HG03066 (cell line): ENCODE data around the gene KDELR1.
"Not testable (repeated sequence)": the region's sequence is repeated elsewhere in the genome, so short reads cannot be mapped to it uniquely, and the experiment has no call there.

Source experiments
- ATAC-seq: cut with Tn5 transposase; IDR thresholded peaks from one replicate; pipeline ENCODE4 v1.9.1; 2021; ENCODE audit warnings: low read depth; ENCODE audit not compliant: unreplicated experiment

Gene KDELR1

GRCh38 chr19:48372904-48373303 lies 18.4 kb downstream of the KDELR1 start:
- ATAC-seq: no peak

DNA sequence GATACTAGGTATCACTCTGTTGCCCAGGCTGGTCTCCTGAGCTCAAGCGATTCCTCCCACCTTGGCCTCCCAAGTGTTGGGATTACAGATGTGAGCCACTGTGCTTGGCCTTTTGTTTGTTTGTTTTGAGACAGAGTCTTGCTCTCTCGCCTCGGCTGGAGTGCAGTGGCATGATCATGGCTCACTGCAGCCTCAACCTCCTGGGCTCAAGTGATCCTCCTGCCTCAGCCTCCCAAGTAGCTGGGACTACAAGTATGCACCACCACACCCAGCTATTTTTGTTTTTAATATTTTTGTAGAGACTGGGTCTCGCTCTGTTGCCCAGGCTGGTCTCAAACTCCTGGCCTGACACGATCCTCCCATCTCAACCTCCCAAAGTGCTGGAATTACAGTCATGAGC lies 19.6 kb downstream of the KDELR1 start:
- ATAC-seq: not testable (repeated sequence)

- ATAC-seq: no peak
These were observed 20.0 kb downstream of the KDELR1 start for GRCh38 chr19:48371367-48371766.

GRCh38 chr19:48370955-48371354 lies 20.4 kb downstream of the KDELR1 start:
- no peak for ATAC-seq

- ATAC-seq: no peak
These were observed 22.4 kb downstream of the KDELR1 start for GRCh38 chr19:48368936-48369335.

GRCh38 chr19:48367855-48368254 lies 23.5 kb downstream of the KDELR1 start:
- no peak for ATAC-seq

DNA sequence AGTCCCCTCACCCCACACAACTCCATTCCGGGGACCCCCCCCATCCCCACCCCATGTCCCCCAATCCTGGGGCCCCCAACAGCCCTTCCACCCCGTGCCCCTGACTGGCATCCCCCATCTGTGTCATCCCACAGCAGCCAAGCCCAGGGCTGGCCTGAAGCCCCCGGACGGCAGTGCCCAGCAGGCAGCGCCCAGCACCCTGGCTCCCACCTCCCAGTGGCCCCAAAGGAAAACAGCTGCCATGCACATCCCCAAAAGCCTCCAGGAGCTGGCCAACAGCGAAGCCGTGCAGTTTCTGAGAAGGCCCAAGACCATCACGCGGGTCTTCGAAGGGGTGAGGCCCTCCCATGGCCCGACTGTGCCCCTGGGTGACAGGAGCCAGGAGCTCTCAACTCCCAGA lies 25.7 kb downstream of the KDELR1 start:
- no peak for ATAC-seq

DNA sequence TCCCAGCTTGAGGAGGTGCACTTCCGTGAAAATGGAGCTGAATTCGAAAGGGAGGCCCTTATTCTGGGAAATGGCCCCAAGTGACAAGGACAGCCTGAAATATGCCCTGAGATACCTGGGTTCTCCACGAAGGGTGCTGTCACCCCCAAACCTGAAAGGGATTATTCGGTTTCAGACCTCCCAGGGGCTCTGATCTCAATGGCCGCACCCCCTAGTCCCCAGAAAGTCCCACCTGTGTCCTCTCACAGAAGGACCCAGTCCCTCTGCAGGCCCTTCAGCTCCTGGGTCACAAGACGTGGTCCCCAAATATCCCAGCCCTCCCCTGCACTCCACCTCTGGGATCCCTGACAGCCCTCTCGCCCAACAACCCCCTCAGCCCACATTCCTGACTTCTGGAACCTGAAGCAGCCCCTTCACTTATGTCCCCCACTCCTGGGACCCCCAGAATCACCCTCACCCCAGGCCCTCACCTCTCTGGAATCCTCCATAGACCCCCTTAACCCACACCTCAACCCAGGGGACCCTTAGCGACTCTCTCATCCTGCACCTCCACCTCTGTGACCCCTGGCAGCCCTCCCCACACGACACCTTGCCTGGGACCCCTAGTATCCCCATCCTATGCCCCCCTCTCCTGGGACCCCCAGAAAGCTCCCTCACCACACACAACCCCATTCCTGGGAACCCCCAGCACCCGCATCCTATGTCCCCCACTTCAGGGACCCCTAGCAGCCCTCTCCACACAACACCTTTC lies 26.6 kb downstream of the KDELR1 start:
- ATAC-seq: no peak

DNA sequence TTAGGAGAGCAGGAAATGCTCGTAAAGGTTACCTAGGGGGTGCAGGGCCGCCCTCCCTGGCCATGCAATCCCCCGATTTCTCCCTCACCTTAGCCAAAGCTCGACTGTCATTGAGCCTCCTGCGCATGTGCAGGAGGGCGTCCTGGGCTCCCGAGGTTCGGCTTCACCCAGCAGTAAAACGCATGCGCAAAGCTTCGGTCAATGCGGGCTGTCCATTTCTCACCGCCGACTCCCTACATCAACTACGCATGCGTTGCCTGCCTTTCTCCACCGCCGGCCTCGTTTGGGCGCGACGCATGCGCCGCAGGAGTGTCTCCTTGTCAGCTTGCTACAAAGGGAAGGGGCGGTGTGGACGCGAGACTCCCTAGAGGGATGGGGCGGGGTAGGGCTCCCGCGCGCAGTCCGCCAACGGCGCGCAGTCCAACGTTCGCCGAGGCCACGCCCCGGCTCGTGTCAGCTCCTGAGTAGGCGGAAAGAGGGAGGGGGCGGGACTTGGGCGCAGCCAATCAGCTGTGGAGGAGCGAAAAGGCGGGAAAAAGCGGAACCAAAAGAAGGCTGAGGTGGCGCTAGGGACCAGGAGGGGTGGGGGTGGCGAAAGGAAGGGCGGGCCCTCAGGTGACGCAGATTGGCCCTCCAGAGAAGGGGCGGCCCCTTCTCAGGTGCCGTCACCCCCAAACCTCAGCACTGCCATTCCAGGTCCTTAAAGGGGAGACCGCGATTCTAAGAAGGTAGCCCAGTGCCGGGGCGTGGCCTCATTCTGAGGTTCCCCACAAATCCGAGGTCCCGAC lies 27.3 kb downstream of the KDELR1 start, which contains the start of the genes SYNGR4 and TMEM143:
Gene SYNGR4, plus strand, starts transcription at position 558 of the 788 bp plus-strand sequence. CDS start 1,476 bp downstream, outside the sequence.
Gene TMEM143, minus strand, starts transcription at position 131 of the 788 bp plus-strand sequence. Its CDS starts 20 bp downstream, at position 111.
- ATAC-seq: peak; percentile 65

GRCh38 chr19:48363500-48363809 lies 27.9 kb downstream of the KDELR1 start:
- ATAC-seq: peak; percentile 12

DNA sequence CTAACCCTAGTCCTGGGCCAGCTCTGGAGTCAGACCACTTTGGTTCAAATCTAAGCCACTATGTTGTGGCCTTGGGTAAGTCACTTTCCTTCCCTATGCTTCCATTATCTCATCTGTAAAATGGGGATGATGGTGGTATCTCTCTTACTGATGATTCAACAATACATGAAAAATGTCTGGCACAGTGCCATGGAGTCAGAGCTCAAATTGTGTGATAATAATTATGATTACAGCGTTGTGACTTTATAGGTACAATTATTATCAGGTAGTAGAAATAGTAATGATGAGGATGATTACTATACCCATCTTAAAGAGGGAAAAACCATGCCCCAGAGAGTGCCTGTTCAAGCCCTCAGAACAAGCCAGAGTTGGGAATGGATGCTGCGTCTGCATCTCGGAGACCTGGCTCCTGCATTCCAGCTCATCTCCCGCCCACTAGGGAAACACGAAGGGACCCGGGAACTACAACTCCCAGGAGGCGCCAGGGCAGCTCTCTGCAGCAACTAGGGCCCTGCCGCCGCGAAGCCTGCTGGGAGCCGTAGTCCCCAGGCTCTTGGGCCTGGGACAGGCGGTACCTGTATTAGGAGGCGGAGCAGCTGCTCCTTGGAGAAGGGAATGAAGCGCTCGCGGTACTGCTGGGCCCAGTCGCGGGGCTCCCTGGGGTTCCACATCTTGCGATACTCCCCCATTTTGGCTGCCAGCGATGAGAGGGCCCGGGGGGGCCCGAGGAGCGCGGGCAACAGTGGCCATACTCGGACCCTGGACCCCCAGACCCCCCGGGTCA lies 28.4 kb downstream of the KDELR1 start:
- ATAC-seq: peak; percentile 51

DNA sequence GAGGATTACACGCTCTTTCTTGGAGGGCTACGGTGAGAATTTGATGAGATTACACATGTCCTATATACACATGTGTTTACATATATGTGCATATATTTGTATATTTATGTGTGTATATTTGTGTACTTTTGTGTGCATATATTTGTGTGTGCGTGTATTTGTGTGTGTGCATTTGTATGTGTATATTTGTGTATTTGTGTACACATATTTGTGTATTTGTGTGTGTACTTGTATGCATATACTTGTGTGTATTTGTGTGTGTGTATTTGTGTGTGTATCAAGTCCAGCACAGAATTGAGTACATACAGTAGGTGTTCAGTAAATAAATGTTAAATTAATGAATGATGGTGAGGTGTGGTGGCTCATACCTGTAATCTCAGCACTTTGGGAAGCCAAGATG lies 29.4 kb downstream of the KDELR1 start:
- no peak for ATAC-seq

DNA sequence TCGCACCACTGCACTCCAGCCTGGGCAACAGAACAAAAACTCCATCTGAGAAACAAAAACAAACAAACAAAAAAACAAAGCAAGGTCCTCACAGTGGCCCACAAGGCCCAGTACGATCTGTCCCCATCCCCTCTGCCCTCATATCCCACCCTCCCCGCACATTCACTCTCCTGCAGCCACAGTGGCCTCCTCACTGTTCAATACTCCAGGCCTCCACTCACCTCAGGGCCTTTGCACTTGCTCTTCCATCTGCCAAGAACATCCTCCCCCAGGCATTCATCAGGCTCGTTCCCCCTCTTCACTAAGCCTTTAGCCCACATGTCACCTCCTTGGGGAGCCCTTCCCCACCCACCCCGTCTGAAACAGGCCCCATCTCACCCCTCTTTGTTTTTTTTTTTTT lies 32.2 kb downstream of the KDELR1 start:
- no peak for ATAC-seq

- ATAC-seq: no peak
These were observed 35.9 kb downstream of the KDELR1 start for GRCh38 chr19:48355365-48355954.

- no peak for ATAC-seq
These were observed 36.9 kb downstream of the KDELR1 start for GRCh38 chr19:48354332-48354992.

DNA sequence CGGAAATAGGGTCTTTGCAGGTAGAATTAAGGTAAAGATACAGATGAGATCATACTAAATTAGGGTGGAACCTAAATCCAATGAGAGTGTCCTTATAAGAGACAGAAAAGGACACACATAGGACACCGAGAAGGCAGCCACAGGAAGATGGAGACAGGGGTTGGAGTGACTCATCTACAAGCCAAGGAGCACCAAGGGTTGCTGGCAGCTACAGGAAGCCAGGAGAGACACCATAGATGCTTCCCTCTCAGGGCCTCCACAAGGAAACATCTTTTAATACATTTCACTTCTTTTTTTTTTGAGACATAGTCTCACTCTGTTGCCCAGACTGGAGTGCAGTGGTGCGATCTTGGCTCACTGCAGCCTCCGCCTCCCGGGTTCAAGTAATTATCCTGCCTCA lies 37.7 kb downstream of the KDELR1 start:
- ATAC-seq: no peak

DNA sequence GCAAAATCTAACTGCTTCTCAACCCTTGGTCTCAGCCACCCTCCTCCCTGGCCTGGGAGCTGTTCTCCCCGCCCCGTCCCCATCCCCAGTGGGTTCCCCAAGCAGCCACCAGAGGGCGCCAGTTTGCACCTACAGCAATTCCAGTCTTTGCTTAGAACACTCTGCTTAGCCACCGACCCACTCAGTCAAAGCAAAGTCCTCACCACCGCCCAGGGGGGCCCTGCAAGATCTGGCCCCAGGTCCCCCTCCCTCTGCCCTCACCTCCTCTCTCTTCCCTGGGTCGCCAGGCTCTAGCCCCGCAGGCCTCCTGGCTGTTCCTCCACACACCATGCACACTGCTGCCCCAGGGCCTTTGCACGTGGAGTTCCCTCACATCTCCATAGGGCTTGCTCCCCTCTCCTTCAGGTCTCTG lies 40.0 kb downstream of the KDELR1 start:
- ATAC-seq: no peak

DNA sequence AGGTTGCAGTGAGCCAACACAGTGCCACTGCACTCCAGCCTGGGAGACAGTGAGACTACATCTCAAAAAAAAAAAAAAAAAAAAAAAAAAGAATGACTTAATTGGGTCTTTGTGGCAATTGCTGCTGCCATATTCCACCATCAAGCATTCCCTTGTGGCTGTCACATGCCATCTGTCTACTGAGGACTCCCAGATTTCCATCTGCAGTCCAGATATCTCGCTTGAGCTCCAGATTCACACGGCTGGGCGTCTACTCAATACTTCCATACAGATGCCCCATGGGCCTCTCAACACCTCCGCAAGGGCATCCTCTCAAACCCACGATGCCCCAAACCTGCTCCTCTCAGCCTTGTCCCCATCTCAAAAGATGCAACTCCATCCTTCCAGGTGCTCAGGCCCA lies 40.5 kb downstream of the KDELR1 start:
- no peak for ATAC-seq

DNA sequence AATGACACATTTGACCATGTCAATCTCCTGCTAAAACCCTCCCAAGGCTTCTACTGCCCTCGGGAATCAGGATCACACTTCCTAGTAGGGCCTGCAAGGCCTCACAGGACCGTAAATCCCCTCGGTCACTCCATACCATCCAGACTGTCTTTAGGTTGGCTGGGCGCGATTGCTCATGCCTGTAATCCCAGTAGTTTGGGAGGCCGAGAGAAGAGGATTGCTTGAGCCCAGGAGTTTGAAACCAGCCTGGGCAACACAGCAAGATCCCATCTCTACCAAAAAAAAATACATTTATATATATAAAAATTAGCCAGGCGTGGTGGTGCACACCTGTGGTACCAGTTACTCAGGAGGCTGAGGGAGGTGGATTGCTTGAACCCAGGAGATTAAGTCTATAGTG lies 42.6 kb downstream of the KDELR1 start:
- ATAC-seq: no peak

DNA sequence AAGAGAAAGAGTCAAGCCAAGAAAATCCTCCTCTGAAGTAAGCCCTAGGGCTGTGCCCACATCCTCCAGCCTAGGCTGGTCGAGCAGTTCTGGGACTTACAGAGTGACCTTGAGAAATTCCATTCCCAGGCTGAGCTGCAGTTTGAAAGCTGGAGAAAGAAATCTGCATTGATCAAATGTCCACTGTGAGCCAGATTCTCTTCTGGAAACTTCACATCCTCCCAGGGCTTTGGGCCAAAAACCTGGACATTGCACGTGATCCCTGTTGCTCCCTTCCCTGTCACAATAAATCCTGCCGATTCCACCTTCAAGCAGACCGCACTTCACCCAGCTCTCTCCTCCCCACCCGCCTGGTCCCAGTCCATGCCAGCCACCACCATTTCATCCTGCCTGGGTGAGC lies 43.3 kb downstream of the KDELR1 start:
- no peak for ATAC-seq
